Measurements from ENCODE around the gene UBE3C. TPM values are rescaled to one million over a fixed set of nuclear protein-coding genes. Genes with fewer than 3 reads are reported as not detected.

The UBE3C gene
- total and polyA plus RNA-seq, 2 of the 13 experiments (the other 11 are each of a cell fraction or from before 2014, with no cell fraction given) = 27.0 to 48.2 TPM

DNA sequence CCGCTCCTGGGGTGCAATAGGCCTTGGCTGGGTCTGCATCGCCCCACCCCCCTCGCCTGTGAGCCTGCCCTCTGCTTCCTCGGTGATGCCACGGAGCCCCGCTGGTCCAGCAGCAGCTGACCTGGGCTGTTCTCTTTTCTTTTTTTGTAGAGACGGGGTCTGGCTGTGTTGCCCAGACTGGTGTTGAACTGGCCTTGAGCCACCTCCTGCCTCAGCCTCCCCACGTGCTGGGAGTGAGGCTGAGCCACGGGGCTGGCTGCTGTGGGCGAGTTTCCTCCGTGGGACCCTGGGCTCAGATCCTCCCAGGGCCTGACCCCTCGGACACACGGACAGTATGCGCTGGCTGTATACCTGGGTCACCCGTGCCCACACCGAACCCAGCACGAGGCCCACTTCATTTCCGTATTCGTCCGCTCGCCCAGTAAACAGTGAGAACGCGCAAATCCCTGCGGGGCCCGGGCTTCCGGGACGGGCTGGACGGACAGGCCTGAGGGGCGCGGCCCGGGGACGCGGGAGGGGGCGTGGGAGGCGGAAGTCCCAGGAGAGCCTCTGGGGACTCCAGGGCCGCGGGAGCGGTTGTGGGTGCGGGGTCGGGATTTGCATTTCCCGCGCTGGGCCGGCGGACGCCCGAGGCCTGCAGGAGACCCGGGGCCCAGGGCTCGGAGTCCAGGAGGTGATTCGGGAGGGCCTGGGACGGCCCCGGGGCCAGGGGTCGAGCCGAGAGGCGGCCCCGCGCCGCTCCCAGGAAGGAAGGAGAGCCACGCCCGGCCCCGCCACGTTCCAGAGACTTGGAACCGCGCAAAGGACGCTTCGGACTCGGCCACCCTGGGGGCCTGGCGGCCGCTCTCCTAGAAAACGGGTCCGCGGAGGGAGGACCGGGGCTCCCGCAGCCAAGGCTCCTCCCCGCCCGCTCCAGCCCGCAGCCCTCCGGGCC, 140.3 kb downstream of the UBE3C start (continued):
- no peak for TF ChIP-seq ZNF280B (CRISPR knock-in tag; IDR thresholded peaks at IDR 0.05; ENCODE audit: borderline replicate concordance)
- TF ChIP-seq, protein P1, sequence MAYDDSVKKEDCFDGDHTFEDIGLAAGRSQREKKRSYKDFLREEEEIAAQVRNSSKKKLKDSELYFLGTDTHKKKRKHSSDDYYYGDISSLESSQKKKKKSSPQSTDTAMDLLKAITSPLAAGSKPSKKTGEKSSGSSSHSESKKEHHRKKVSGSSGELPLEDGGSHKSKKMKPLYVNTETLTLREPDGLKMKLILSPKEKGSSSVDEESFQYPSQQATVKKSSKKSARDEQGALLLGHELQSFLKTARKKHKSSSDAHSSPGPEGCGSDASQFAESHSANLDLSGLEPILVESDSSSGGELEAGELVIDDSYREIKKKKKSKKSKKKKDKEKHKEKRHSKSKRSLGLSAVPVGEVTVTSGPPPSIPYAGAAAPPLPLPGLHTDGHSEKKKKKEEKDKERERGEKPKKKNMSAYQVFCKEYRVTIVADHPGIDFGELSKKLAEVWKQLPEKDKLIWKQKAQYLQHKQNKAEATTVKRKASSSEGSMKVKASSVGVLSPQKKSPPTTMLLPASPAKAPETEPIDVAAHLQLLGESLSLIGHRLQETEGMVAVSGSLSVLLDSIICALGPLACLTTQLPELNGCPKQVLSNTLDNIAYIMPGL (CRISPR knock-in tag; IDR thresholded peaks at IDR 0.05; ENCODE audit: borderline replicate concordance in 1 of 2, low read depth in 1 of 2) = no peak
- TF ChIP-seq FOXO1 (CRISPR knock-in tag; IDR thresholded peaks at IDR 0.05) = no peak
- TF ChIP-seq SRSF4 (IDR thresholded peaks at IDR 0.05; ENCODE audit: low read depth, low read length, poor library complexity, severe bottlenecking) = no peak
- no peak; the same call in 1 of the 2 replicates for TF ChIP-seq SRY (CRISPR knock-in tag; IDR thresholded peaks at IDR 0.05)
- TF ChIP-seq PCBP1 (IDR thresholded peaks at IDR 0.05; ENCODE audit: borderline replicate concordance, low read depth, low read length) = no peak
- 0 out of 2 replicates have a peak, but pooled peaks have one; percentile 56 for TF ChIP-seq ZNF431 (CRISPR knock-in tag; IDR thresholded peaks at IDR 0.05; ENCODE audit: borderline replicate concordance, low read depth)
- TF ChIP-seq ZNF530 (CRISPR knock-in tag; IDR thresholded peaks at IDR 0.05; ENCODE audit: low read depth) = no peak
- peak; percentile 43; the same call in 1 of the 2 replicates for TF ChIP-seq HDAC1 (CRISPR knock-in tag; IDR thresholded peaks at IDR 0.05)
- no peak for TF ChIP-seq ZNF563 (CRISPR knock-in tag; IDR thresholded peaks at IDR 0.05)
- TF ChIP-seq ZBTB7B (CRISPR knock-in tag; IDR thresholded peaks at IDR 0.05) = 0 out of 2 replicates have a peak, but pooled peaks have one; percentile 35
- no peak for TF ChIP-seq JUNB (CRISPR knock-in tag; IDR thresholded peaks at IDR 0.05; ENCODE audit: borderline replicate concordance)
- TF ChIP-seq ZNF577 (CRISPR knock-in tag; IDR thresholded peaks at IDR 0.05; ENCODE audit: borderline replicate concordance, low read depth) = no peak
- TF ChIP-seq ZFP90 (CRISPR knock-in tag; IDR thresholded peaks at IDR 0.05; ENCODE audit: borderline replicate concordance) = no peak
- TF ChIP-seq MTA1 (CRISPR knock-in tag; IDR thresholded peaks at IDR 0.05; ENCODE audit: borderline replicate concordance) = no peak
- no peak for TF ChIP-seq SP1 (IDR thresholded peaks at IDR 0.05)
- TF ChIP-seq SP1 (CRISPR knock-in tag; IDR thresholded peaks at IDR 0.05) = no peak
- no peak for TF ChIP-seq SETDB1 (CRISPR knock-in tag; IDR thresholded peaks at IDR 0.05; ENCODE audit: borderline replicate concordance)
- TF ChIP-seq, protein P2, sequence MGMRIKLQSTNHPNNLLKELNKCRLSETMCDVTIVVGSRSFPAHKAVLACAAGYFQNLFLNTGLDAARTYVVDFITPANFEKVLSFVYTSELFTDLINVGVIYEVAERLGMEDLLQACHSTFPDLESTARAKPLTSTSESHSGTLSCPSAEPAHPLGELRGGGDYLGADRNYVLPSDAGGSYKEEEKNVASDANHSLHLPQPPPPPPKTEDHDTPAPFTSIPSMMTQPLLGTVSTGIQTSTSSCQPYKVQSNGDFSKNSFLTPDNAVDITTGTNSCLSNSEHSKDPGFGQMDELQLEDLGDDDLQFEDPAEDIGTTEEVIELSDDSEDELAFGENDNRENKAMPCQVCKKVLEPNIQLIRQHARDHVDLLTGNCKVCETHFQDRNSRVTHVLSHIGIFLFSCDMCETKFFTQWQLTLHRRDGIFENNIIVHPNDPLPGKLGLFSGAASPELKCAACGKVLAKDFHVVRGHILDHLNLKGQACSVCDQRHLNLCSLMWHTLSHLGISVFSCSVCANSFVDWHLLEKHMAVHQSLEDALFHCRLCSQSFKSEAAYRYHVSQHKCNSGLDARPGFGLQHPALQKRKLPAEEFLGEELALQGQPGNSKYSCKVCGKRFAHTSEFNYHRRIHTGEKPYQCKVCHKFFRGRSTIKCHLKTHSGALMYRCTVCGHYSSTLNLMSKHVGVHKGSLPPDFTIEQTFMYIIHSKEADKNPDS (CRISPR knock-in tag; IDR thresholded peaks at IDR 0.05) = no peak
- no peak for TF ChIP-seq TEAD2 (CRISPR knock-in tag; IDR thresholded peaks at IDR 0.05)
- TF ChIP-seq, protein P3, sequence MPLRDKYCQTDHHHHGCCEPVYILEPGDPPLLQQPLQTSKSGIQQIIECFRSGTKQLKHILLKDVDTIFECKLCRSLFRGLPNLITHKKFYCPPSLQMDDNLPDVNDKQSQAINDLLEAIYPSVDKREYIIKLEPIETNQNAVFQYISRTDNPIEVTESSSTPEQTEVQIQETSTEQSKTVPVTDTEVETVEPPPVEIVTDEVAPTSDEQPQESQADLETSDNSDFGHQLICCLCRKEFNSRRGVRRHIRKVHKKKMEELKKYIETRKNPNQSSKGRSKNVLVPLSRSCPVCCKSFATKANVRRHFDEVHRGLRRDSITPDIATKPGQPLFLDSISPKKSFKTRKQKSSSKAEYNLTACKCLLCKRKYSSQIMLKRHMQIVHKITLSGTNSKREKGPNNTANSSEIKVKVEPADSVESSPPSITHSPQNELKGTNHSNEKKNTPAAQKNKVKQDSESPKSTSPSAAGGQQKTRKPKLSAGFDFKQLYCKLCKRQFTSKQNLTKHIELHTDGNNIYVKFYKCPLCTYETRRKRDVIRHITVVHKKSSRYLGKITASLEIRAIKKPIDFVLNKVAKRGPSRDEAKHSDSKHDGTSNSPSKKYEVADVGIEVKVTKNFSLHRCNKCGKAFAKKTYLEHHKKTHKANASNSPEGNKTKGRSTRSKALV (CRISPR knock-in tag; IDR thresholded peaks at IDR 0.05) = no peak

Measured in HepG2 (cell line).